ENCODE measurements around the gene MIF4GD.
"Not testable (repeated sequence)": the region's sequence is repeated elsewhere in the genome, so short reads cannot be mapped to it uniquely, and the experiment has no call there.

Gene MIF4GD

DNA sequence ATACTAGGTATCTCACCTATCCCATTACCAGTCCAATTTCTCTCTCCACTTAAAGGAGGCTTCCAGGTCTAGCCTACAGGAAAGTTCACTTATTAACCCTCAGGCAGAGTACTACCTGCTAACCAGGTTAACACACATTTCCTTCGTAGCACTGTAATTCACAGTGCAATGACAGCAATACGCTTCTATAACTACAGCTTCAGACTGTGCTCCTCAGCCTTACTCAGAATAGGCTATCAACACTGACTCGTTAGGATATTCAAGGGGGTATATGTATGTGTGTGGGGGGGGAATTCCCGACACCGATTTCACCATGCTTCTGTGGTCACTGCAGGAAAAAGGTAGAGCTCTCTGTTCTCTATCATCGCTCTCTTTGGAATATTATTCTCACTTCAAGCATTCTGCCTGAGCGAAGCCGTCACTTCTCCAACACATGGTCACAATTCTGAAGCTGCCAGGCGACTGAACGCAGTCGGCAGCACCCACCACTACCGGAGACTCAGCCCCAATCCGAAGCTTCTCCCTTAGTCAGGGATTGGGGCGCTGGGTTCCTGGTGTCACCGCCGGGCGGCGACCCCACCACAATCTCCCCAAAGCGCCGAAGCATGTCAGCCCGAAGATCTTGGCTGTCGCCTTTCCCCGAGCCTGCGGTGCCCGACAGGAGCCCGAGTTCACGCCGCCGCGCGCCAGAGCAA is 10.2 kb downstream of the MIF4GD start:
- peak; percentile 49 for DNase-seq (ENCODE audit: low spot score)

DNA sequence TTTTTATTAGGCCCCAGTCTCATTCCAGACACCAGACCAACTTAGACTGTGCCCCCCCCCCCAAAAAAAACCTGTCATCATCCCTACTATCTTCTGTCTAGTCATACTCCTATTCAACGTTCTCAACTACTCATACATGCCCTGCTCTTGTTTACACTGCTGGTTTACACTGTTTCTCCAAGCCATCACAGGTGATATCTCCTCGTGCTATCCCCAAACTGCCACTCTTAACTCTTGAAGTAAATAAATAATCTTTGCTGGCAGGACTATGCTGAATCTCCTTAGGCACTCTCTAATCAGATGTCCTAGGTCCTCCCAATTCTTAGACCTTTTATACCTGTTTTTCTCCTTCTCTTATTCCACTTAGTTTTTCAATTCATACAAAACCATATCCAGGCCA is 13.8 kb downstream of the MIF4GD start:
- not testable (repeated sequence) for DNase-seq (ENCODE audit: low spot score)

DNA sequence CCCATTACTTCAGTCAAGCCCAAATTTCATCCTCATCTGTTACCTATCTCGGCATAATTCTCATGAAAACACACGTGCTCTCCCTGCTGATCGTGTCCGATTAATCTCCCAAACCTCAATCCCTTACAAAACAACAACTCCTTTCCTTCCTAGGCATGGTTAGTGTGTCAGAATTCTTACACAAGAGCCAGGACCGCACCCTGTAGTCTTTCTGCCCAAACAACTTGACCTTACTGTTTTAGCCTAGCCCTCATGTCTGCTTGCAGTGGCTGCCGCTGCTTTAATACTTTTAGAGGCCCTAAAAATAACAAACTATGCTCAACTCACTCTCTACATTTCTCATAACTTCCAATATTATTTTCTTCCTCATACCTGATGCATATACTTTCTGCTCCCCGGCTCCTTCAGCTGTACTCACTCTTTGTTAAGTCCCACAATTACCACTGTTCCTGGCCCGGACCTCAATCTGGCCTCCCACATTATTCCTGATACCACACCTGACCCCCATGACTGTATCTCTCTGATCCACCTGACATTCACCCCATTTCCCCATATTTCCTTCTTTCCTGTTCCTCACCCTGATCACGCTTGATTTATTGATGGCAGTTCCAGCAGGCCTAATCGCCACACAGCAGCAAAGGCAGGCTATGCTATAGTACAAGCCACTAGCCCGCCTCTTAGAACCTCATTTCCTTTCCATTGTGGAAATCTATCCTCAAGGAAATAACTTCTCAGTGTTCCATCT is 14.9 kb downstream of the MIF4GD start:
- DNase-seq (ENCODE audit: low spot score) = not testable (repeated sequence)

DNA sequence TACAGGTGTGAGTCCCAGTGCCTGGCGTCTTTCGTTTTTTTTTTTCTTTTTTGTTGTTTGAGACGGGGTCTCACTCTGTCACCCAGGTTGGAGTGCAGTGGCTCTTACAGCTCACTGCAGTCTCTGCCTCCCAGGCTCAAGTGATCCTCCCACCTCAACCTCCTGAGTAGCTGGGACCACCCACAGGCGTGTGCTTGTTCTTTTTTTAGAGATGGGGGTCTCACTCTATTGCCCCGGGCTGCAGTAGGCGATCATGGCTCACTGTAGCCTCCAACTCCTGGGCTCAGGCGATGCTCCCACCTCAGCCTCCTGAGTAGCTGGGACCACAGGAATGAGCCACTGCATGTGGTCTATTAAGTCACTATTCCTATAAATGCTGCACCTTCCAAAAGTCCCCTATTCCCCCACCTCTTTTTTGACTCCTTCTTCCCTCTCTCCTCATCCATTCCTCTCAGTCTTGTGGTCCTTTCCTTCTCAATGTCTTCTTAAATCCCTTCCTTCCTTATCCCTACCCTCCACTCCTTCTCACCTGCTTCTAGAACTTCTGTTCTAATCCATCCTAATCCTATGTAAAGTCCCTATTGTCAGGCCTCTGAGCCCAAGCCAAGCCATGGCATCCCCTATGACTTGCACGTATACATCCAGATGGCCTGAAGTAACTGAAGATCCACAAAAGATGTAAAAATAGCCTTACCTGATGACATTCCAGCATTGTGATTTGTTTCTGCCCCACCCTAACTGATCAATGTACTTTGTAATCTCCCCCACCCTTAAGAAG is 18.8 kb downstream of the MIF4GD start:
- no peak for DNase-seq (ENCODE audit: low spot score)

DNA sequence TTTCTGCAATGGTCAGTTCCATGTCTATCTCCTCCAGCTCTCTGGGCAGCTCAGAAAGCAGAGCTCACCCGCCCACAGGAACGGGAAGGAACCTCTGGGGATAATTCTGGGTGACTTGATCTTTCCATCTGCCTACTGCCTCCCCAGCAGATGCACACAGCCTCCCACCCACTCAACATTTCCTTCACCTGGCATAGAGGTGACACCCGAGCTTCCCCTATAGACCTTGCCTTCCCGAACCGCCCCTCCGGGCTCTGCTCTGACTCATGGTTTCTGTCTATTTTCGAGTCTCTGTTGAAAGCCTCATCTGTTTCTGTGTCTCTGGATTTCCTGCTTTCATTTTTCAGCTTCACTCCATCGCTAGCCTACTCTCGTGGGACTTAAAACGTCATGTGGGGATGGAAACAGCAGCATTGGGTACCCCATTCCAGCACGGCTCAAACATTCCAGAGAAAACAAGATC is 21.0 kb downstream of the MIF4GD start:
- peak; percentile 64 for DNase-seq (ENCODE audit: low spot score)

DNA sequence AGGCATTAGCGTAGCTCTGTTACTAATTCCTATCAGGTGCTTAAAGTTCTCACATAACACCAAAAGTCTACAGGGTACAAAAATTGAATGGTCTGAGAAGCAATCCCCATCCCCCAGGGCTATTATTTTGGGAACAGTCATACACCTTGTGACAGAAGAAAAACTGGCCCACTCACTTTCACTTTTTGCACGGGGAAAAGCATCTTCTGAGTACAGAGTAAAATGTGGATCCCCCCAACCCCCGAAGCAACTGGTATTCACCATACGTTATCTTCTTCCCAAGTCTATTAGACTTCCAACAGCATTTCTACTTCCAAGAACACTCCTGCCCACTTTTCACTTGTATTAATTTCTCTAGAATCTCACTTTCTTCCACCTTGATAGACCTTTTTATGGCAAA is 21.5 kb downstream of the MIF4GD start:
- no peak for DNase-seq (ENCODE audit: low spot score)

DNA sequence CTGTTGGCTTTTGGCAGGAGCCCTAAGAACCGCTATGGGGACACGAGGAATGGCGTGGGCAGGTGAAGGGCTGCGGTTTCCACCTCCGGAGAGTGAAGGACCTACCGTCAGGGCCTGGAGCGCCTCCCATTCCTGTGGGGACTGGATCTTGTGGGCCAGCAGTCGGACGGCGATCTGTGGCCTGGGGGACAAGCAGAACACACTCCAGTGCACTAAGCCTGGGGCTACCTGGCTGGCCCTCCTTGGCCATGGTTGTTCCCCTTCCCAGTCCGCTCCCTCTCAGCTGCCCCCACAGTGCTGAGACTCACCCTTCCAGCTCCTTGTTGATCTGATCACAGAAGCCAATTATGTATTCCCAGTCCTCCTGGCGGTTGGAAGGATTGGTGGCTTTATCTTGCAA is 24.6 kb downstream of the MIF4GD start:
- DNase-seq (ENCODE audit: low spot score) = no peak

DNA sequence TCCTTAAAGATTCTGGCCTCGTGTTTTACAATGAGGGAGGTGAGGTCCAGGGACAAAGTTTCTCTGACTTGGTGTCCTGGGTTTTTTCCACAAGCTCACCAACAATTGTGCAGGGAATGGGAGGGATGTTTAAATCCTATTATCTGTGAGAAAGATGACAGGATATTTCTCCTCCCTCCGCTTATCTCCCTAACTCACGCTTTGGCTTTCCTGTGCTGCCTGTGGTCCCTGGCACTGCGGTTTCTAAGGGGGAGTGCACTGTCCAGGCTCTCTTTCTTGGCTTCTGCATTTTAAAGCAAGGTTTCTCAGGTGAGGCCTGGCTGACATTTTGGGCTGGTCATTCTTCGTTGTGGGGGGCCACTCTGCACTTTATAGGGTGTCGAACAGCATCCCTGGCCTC is 26.0 kb downstream of the MIF4GD start:
- DNase-seq (ENCODE audit: low spot score) = no peak

DNA sequence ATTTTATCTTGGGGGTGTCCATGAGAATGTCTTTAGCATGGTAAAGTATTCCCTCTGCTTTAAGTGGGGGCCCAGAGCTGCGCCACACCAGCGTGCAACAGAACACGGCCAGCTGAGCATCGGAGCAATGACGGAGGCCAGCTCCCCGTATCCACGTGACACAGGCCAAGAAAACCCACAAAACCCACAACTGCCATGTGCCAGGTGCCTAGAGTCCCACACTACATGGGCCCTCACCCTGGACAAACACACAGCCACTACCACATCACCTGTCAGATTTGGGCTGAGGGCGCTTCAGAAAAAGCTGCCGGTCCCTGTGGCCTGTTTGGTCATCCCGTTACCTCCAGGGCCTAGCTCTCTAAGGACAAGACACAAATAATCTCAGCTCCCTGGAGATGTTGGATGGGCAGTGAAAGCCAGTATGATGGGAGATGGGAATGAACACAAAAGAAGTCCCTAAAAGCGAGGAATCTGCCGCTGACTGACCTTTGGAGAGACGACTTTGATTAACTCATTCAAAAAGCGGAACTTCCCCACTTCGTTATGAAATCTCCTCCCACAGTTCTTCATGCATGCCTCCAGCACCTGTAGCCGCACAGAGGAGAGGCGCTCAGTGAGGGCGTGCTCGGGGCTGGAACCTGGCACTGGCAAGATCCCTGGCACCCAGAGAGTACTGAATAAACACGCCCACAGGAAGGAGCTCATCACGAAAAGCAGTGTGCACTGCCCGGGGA is 26.7 kb downstream of the MIF4GD start:
- no peak for DNase-seq (ENCODE audit: low spot score)

DNA sequence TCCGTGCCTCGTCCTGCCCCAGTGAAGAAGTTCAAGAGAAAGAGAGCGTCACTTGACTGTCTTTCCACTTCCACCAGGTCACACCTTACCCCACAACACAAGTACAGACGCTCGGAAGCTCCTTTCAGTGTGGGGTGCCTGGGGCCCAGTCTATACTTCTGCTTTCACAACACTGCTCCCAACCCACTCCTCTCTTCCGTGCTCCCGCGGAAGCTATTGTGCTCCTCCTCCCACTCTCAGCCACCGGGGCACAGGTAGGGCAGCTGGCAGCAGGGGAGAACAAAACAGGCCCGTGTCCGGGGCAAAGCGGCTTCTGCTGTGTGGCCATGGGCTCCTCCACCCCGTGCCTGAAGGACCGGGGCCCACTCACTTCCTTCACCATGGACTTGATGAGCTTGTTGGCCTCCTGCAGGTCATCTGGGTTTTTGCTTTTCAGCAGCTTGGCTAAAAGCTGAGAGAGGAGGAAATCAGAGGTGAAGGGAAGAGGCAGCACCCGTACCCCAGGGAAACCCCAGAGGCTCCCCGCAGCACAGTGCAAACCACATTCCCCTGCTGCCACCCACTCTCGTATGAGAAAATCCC is 28.5 kb downstream of the MIF4GD start:
- no peak for DNase-seq (ENCODE audit: low spot score)

DNA sequence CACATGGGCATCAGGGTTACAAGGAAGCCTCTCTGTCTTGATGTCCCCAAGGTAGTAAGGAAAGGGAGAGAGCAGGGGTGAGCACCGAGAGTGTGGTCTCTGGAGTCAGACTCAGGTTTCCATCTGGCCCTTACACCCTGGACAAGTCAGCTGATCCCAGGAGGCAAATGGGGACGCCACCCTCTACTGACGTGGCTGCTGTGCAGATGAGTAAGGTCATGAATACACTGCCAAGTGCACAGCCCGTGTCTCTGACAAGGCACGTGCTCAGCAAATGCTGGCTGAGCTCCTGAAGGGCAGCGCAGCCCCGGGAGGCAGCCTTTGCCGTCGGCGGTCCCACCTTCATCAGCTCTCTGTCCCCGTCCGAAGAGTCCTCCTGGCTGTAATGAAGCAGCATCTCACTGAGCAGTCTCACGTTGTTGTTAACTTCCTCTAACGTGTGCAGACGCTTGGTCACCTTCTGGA is 29.0 kb downstream of the MIF4GD start:
- no peak for DNase-seq (ENCODE audit: low spot score)

DNA sequence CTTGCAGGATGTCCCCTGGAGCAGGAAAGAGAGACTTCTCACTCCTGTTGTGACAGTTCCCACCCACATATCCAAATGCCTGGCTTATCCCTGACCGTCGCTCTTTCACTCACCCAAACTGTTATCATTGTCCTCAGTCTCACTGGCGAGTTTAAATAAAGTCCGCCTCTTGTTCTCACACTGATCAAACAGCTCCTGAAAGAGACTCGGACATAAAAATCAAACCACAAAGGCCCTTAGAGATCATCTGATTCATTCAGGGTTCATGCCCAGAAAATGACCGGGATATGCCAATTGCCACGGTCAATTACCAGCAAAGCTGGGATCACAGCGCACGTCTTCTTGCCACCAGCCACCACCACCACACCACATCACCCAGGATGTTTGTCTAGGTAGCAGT is 29.5 kb downstream of the MIF4GD start:
- no peak for DNase-seq (ENCODE audit: low spot score)

DNA sequence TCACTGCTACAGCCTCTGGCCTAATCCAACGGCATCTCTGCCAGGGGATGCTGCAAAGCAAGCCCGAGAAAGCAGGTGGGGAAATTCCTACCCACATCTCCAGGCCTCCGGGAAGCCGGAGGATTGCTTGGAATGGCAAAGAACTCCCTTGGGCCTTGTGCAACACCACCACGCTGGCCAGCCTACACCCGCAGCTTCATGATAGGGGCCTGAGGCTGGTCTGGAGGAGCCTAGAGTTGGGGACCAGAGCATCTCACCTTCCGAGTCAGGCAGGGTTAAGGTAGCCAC is 29.9 kb downstream of the MIF4GD start:
- DNase-seq (ENCODE audit: low spot score) = no peak

DNA sequence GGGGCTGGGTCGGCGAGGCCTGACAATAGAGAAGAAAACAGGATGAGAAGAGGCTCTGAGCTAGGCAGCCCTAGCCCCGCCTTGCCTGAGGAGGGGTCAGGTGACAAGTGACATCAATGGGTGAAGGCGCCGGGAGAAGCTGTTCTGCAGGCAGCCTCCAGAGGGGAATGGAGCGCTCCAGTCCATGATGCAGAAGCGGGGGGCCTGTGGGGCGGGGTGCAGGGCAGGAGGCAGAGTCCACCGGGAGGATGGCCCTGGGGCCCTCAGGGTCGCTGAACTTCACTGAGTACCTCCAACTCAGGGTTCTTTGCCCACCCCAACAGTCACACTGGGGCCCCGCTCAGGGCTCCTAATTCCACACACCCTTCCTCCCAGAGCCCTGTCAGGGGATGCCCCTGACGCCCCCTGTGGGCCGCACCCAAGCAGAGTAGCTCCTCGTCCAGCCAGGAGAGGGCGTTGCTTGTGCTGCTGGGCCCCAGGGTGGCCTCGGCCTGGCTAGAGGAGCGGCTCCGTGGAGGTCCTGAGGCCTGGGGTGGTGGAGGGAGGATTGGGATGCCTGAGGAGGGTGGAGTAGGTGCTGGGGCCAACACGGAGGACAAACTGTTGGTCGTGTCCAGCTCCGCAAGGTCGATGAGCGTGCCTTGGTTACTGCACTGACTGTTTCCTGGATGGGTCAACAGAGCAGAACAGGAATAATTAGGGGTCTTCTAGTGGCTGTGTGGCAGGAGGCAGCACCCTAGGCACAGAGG is 30.5 kb downstream of the MIF4GD start:
- peak; percentile 45 for DNase-seq (ENCODE audit: low spot score)

DNA sequence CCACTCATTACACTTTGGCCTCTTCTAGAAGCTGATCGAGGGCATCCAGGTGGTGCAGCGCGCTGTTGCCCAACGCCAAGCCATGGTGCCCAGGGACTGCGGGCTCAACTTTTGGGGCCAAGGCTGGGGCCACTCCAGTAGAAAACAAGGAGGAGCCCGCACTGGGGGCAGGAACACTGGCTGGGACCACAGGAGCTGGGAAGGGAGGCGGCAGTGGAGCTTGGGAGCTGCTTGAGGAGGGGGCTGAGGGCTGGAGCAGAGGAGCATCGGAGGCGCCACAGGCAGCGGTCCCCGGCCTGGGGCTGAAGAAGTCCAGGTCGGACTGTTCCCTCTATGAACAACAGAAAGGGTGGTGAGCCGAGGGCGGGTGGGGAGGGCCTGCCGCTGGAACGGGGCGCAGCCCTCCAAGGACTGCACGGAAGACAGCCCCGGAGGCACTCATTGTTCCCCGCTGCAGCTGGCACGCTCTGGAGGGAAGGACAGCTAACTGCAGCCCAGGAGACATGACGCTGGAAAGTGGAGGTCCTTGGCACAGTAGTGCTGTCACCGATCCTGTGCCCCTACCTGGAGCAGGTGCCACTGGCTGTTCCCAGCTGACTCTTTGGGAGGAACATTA is 31.1 kb downstream of the MIF4GD start:
- no peak for DNase-seq (ENCODE audit: low spot score)

DNA sequence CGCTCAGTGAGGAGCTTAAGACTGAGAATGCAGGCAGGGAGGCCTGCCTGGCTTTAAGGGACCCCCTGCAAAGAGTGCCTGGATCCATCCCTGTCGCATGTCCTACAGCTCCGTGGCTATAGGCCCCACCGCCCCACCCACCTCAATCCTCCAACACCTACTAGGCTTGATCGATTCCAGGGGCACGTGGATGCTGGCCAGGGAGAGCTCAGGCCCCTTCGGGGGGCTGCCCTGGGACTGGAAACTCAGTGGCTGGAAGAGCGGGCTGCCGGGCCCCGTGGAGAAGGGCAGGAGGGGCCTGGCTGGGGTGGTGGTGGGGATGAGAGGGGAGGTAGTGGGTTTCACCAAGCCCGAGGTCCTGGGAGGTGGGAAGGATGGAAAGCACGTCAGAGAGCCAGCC is 31.8 kb downstream of the MIF4GD start:
- DNase-seq (ENCODE audit: low spot score) = no peak

DNA sequence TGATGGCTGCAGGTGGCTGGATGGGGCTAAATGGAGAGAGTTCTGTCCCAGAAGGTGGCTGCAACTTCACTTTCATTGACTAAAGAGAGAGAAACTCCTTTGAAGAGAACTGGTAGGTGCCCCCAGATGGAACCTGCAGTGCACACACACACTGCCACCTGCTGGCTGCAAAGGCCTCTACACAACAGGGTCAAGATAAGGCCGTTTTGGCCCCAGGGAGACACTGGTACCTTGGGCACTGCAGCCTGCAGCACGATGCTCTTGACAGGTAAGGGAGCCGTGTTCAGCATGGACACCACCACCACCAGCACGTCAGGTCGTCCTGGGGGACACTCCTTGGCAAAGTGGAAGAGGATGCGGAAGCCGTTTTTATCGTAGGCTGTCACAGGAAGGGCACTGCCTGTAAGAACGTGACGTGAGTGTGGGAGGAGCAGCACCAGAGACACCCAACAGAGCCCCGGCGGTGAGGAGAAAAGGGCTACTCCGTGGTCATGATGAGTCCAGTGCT is 32.3 kb downstream of the MIF4GD start:
- peak; percentile 74 for DNase-seq (ENCODE audit: low spot score)

DNA sequence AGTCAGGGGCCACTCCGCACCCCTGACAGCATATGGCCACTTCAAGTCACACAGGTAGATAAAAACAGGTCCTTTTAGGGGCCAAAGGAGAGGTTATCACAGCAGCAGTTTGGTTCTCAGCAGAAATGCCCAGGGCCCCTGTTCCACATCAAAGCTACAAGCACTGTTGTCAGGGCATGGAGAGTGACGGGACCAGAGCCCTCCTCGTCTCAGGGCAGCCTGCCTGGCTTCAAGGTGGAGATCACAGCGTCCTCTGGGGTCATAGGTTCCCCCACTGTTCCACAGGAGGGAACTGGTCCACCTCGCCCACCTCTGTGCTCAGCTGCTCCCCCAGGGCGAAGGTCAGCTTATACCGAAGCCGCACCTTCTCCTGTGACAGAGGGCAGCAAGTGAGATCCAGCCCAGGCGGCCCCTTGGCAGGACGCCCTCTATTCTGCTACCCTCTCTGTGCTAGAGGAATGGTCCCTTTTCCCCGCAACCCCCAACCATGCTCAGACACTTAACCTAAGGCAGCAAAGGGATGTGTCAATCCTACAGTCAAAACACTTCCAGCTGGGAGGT is 32.9 kb downstream of the MIF4GD start:
- no peak for DNase-seq (ENCODE audit: low spot score)

DNA sequence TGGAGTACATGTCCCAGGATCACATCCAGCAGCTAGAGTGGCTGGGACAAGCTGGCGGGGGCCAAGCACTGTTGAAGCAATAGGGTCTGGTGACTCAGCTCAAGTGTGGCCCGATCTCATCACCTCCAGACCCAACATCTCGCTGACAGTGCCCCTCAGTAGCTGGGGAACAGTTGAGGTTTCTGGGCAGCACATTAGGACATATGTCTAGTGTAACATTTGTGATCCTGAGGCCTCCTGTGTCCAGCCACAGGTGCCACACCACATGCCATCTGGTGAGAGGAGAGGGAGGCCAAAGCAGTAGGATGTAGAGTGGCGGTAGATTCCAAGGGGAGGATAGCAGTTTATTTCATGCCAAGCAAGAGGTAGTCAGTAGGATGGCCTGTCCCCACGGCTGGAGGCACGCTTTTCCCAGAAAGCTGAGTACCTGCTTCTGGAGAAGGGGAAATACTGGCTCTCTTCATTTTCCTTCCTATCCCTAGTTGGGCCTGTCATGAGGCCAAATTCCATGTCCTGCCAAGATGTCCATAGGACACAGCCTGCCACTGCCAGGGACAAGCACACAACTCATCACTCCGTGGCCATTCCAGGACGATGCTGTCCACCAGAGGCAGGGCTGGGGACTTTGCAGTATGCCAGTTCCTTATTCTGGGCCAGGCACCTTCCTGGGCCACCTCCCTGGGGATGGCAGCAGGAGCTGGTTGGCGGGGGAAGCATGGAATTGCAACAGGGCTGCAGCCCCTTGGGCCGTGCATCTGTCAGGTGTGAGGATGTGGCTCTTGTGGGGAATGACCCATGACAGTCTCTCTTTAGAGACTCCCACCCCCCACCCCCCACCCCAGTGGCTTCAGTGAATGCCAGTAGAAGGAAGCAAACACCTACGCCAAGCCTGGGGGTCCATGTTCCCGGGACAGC is 33.7 kb downstream of the MIF4GD start:
- DNase-seq (ENCODE audit: low spot score) = no peak

Data from kidney tubule cell (primary cell).